Measurements from ENCODE around the gene PCNX2.

Gene PCNX2

GRCh38 chr1:233038581-233038980 lies 256.9 kb downstream of the PCNX2 start:
- no peak overlapping the region for H3K4me3 Mint-ChIP-seq
- H3K4me1 Mint-ChIP-seq, result no peaks in the 10 kb centered on the region
- peaks cover 3% of the 10 kb centered on the region for H3K9me3 Mint-ChIP-seq
- no peak for ATAC-seq
- no peak overlapping the region for H3K27ac Mint-ChIP-seq
- H3K27me3 Mint-ChIP-seq, result no peaks in the 10 kb centered on the region
- peaks cover 47% of the 10 kb centered on the region for H3K36me3 Mint-ChIP-seq

DNA sequence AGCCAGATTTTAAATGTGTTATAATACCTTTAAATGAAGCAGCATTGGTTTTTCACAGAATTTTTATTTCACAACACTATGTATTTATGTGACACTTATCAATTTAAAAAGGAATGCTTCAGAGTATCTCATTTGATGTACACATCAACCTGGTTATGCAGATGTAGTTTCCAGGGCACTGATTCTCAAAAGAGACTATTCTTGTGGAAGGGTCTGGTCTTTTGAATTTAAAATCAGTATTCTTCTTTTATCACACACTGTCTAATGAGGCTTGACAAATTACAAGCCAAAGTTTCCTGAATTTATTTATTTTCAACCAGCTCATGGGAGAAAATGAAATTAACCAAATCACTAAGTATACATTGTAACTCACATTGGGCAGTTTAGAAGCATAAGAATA lies 257.7 kb downstream of the PCNX2 start:
- no peak for ATAC-seq
- no peaks in the 10 kb centered on the region for H3K27me3 Mint-ChIP-seq
- H3K36me3 Mint-ChIP-seq, result peaks cover 48% of the 10 kb centered on the region
- peaks cover 3% of the 10 kb centered on the region for H3K9me3 Mint-ChIP-seq
- H3K4me3 Mint-ChIP-seq, result no peak overlapping the region
- no peak overlapping the region for H3K27ac Mint-ChIP-seq
- no peaks in the 10 kb centered on the region for H3K4me1 Mint-ChIP-seq

DNA sequence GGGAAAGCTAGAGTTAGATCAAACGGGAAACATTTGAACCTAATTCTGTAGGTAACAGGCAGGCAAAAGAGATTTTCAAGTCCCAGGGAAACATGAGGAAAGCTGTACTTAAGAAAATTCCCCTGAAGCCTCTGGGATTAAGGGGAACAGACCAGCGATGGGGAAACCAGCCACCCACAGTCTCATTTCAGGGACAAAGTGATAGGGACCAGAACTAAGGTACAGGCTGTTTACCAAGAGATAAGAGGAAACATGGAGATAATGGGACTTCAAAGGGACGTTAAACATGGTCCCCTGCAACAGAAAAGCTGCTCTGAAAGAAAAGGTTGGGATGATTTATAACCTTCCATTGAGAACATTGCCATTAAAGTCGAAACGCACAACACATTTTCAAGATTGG lies 260.7 kb downstream of the PCNX2 start:
- no peaks in the 10 kb centered on the region for H3K27me3 Mint-ChIP-seq
- H3K4me3 Mint-ChIP-seq, result no peak overlapping the region
- peaks cover 3% of the 10 kb centered on the region for H3K9me3 Mint-ChIP-seq
- H3K4me1 Mint-ChIP-seq, result no peaks in the 10 kb centered on the region
- peaks cover 26% of the 10 kb centered on the region for H3K36me3 Mint-ChIP-seq
- H3K27ac Mint-ChIP-seq, result no peak overlapping the region
- ATAC-seq, result no peak

GRCh38 chr1:233033361-233033760 lies 262.2 kb downstream of the PCNX2 start:
- Mint-ChIP-seq H3K36me3 (peaks cover 21% of the 10 kb centered on the region), H3K27me3 (no peaks in the 10 kb centered on the region), H3K4me1 (no peaks in the 10 kb centered on the region), H3K9me3 (peaks cover 3% of the 10 kb centered on the region), H3K27ac (no peak overlapping the region), H3K4me3 (no peak overlapping the region)
- no peak for ATAC-seq

- no peak overlapping the region for H3K4me3 Mint-ChIP-seq
These were observed 262.6 kb downstream of the PCNX2 start for GRCh38 chr1:233032916-233033315.

DNA sequence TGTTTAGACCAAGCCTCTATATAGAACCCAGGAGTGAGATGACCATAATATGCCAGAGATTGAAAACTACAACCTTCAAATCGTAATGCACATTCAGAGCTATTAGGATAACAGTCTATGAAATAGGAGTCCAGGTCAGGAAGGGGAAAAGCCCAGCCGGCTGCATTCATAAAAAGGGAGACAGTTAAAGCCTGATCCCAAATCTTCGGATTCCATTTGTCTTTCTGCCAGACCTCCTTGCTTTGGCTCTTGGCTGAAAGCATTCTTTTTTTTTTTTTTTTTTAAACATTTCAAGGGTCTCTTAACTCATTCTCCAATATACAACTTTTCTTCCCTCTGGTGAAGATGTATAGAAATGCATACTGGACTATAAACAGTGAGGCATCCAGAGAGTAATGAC lies 264.0 kb downstream of the PCNX2 start:
- ATAC-seq, result no peak
- peaks cover 3% of the 10 kb centered on the region for H3K9me3 Mint-ChIP-seq
- H3K4me3 Mint-ChIP-seq, result no peak overlapping the region
- H3K27me3 Mint-ChIP-seq, result no peaks in the 10 kb centered on the region
- H3K4me1 Mint-ChIP-seq, result no peaks in the 10 kb centered on the region
- no peak overlapping the region for H3K27ac Mint-ChIP-seq
- H3K36me3 Mint-ChIP-seq, result peaks cover 16% of the 10 kb centered on the region

More at GRCh38 chr1:233032916-233033315, 262.6 kb downstream of the PCNX2 start:
- no peak for ATAC-seq
- H3K27ac Mint-ChIP-seq, result no peak overlapping the region
- H3K9me3 Mint-ChIP-seq, result peaks cover 3% of the 10 kb centered on the region
- peaks cover 21% of the 10 kb centered on the region for H3K36me3 Mint-ChIP-seq
- no peaks in the 10 kb centered on the region for H3K27me3 Mint-ChIP-seq
- H3K4me1 Mint-ChIP-seq, result no peaks in the 10 kb centered on the region

GRCh38 chr1:233027046-233027445 lies 268.5 kb downstream of the PCNX2 start:
- no peaks in the 10 kb centered on the region for H3K4me1 Mint-ChIP-seq
- H3K4me3 Mint-ChIP-seq, result no peak overlapping the region
- H3K9me3 Mint-ChIP-seq, result no peaks in the 10 kb centered on the region
- no peak for ATAC-seq
- H3K36me3 Mint-ChIP-seq, result peaks cover 19% of the 10 kb centered on the region
- no peaks in the 10 kb centered on the region for H3K27me3 Mint-ChIP-seq
- H3K27ac Mint-ChIP-seq, result no peak overlapping the region

GRCh38 chr1:233025567-233025966 lies 270.0 kb downstream of the PCNX2 start:
- no peak for ATAC-seq
- Mint-ChIP-seq H3K9me3 (no peaks in the 10 kb centered on the region), H3K36me3 (peaks cover 21% of the 10 kb centered on the region), H3K27ac (no peak overlapping the region), H3K4me3 (no peak overlapping the region), H3K27me3 (no peaks in the 10 kb centered on the region), H3K4me1 (no peaks in the 10 kb centered on the region)

DNA sequence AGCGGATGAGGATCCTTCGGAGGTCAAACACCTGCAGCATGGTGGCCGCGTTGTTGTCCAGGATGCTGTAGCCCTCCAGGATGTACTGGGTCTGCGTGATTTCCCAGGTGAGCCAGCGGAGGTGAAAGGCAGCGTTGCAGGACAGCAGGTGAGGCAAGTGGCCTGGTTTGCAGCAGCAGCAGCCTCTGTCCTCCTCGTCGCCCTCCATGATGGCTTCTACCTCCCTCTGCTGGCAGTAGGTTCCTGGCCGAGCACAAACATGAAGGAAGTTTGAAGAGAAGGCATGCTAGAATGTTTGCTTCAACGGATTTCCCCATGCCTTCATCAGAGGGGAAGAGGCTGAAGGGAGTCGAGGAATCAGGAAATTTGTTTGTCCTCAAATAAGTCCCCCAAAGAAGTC lies 270.4 kb downstream of the PCNX2 start:
- H3K27me3 Mint-ChIP-seq, result no peaks in the 10 kb centered on the region
- H3K27ac Mint-ChIP-seq, result no peak overlapping the region
- H3K36me3 Mint-ChIP-seq, result peaks cover 25% of the 10 kb centered on the region
- H3K4me1 Mint-ChIP-seq, result no peaks in the 10 kb centered on the region
- ATAC-seq, result no peak
- no peaks in the 10 kb centered on the region for H3K9me3 Mint-ChIP-seq
- H3K4me3 Mint-ChIP-seq, result no peak overlapping the region

DNA sequence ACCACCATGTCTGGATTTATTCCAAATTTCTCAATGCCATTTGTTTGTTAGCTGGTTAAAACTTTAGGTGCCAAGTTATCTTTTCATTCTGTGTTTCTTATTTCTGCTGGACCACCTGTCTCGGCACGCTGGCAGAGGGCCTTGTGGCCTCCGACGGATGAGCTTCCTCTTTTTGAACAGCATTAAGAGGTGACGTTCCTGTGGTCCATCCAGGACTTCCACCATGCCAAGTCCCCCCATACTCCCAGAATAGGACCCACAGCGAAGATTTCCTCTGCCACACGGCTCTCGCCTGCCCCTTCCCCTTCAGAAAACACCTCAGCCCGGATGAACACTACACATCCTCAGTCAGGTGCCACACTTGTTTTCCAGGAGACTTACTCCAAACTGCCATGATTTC lies 271.3 kb downstream of the PCNX2 start:
- no peak overlapping the region for H3K27ac Mint-ChIP-seq
- H3K36me3 Mint-ChIP-seq, result peaks cover 32% of the 10 kb centered on the region
- H3K27me3 Mint-ChIP-seq, result no peaks in the 10 kb centered on the region
- no peaks in the 10 kb centered on the region for H3K9me3 Mint-ChIP-seq
- ATAC-seq, result no peak
- no peak overlapping the region for H3K4me3 Mint-ChIP-seq
- no peaks in the 10 kb centered on the region for H3K4me1 Mint-ChIP-seq

- no peak overlapping the region for H3K4me3 Mint-ChIP-seq
- ATAC-seq, result no peak
- no peaks in the 10 kb centered on the region for H3K4me1 Mint-ChIP-seq
- H3K36me3 Mint-ChIP-seq, result peaks cover 42% of the 10 kb centered on the region
- H3K27ac Mint-ChIP-seq, result no peak overlapping the region
- H3K27me3 Mint-ChIP-seq, result no peaks in the 10 kb centered on the region
- no peaks in the 10 kb centered on the region for H3K9me3 Mint-ChIP-seq
These were observed 273.3 kb downstream of the PCNX2 start for GRCh38 chr1:233022246-233022645.

DNA sequence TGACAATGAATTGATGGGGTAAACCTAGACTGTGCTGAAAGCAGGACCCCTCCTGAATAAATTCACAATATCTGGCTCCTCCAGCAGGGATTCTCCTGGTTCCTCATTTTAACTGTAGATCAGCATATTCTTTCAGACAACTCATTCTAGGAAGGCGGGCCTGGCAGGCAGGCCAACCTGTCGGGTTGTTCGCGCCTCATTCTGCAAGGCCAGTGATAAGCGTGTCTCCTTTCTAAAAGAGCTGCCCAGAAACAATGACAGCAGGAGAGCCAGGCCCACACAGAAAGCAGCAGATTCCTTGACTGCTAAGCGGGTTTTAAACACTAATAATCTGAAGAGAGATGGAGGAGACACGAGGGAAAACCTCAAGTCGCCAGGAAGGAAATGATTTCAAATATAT lies 275.1 kb downstream of the PCNX2 start:
- Mint-ChIP-seq H3K9me3 (no peaks in the 10 kb centered on the region), H3K4me1 (no peaks in the 10 kb centered on the region), H3K27ac (no peak overlapping the region), H3K36me3 (peaks cover 42% of the 10 kb centered on the region), H3K4me3 (no peak overlapping the region), H3K27me3 (no peaks in the 10 kb centered on the region)
- ATAC-seq, result no peak

- Mint-ChIP-seq H3K36me3 (peaks cover 42% of the 10 kb centered on the region), H3K4me3 (no peak overlapping the region), H3K9me3 (no peaks in the 10 kb centered on the region), H3K27ac (no peak overlapping the region), H3K27me3 (no peaks in the 10 kb centered on the region), H3K4me1 (no peaks in the 10 kb centered on the region)
- ATAC-seq, result no peak
These were observed 275.7 kb downstream of the PCNX2 start for GRCh38 chr1:233019778-233020325.

DNA sequence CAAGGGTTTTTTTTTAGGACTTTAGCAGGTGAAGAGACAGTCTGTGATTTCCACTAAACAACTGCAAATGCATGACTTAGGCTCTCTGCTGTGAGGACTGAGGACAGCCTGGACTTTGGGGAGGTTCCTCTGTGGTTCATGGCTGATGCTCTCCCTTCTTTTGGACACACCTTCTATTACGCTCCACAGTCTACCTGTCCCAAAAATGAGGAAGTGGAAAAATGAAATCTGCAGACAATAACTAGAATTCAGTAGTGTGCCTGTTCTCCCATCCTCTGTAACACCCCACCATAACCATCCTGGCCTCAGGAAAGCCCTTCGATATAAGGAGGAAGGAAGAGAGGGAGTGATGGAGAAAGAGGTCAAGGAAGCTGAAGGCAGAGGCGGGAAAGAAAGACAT lies 276.4 kb downstream of the PCNX2 start:
- Mint-ChIP-seq H3K4me1 (no peaks in the 10 kb centered on the region), H3K27ac (no peak overlapping the region), H3K4me3 (no peak overlapping the region), H3K36me3 (peaks cover 45% of the 10 kb centered on the region), H3K9me3 (no peaks in the 10 kb centered on the region), H3K27me3 (no peaks in the 10 kb centered on the region)
- ATAC-seq, result no peak

DNA sequence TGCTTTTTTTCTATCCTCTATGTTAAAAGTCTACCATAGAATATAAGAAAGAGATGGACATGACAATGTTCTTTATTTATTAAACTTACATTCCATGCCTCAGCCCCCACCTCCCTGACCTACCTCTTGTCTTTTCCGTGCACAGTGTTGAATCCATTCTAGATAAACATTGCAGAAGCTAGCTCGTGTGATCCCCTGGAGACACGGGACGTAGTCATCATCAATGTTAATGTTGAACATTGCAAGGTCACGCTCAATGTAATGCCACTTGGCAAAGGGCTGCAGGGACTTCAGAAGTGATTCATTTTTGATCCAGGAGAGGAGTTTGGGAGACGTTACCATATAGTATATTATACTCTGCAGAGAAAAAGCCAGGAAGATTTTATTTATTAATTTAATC lies 278.7 kb downstream of the PCNX2 start:
- H3K36me3 Mint-ChIP-seq, result peaks cover 50% of the 10 kb centered on the region
- ATAC-seq, result no peak
- H3K27ac Mint-ChIP-seq, result no peak overlapping the region

GRCh38 chr1:233015965-233016364 lies 279.6 kb downstream of the PCNX2 start:
- Mint-ChIP-seq H3K9me3 (no peaks in the 10 kb centered on the region), H3K27ac (no peak overlapping the region), H3K27me3 (no peaks in the 10 kb centered on the region), H3K4me3 (no peak overlapping the region), H3K4me1 (no peaks in the 10 kb centered on the region), H3K36me3 (peaks cover 52% of the 10 kb centered on the region)
- ATAC-seq, result no peak

More for the DNA sequence above, 278.7 kb downstream of the PCNX2 start:
- H3K9me3 Mint-ChIP-seq, result no peaks in the 10 kb centered on the region
- no peaks in the 10 kb centered on the region for H3K4me1 Mint-ChIP-seq
- no peak overlapping the region for H3K4me3 Mint-ChIP-seq
- no peaks in the 10 kb centered on the region for H3K27me3 Mint-ChIP-seq

GRCh38 chr1:233012021-233012420 lies 283.5 kb downstream of the PCNX2 start:
- peaks cover 57% of the 10 kb centered on the region for H3K36me3 Mint-ChIP-seq
- H3K27ac Mint-ChIP-seq, result no peak overlapping the region
- no peaks in the 10 kb centered on the region for H3K27me3 Mint-ChIP-seq

More at GRCh38 chr1:233012021-233012420, 283.5 kb downstream of the PCNX2 start:
- no peak for ATAC-seq
- Mint-ChIP-seq H3K4me1 (no peaks in the 10 kb centered on the region), H3K9me3 (no peaks in the 10 kb centered on the region), H3K4me3 (no peak overlapping the region)
